Stimulated activated CD8-positive, alpha-beta memory T cell treated with anti-CD3 and anti-CD28 coated beads, Interleukin-15, amount 100 ng/mL, for 4 hours (primary cell): ENCODE measurements around the gene DNAH1.
A peak's percentile ranks its signal among the peaks of the same experiment; 100 is the strongest.

Experiments
- DNase-seq, 2 donors: peaks; one replicate each; pipeline ENCODE4 v3.0.0-alpha.2; 2020; ENCODE audit warnings: low read depth in 2 of 2

Gene DNAH1

GRCh38 chr3:52310861-52311575, 5.1 kb upstream of the DNAH1 start:
- DNase-seq, result peak; percentile 41 to 53

- DNase-seq, result no peak
Measured at GRCh38 chr3:52311576-52312119, 4.5 kb upstream of the DNAH1 start.

- no peak for DNase-seq
Measured at GRCh38 chr3:52313188-52313773, 2.8 kb upstream of the DNAH1 start.

- DNase-seq, result no peak
Measured at GRCh38 chr3:52313774-52314188, 2.3 kb upstream of the DNAH1 start.

- no peak for DNase-seq
Measured at GRCh38 chr3:52314489-52314888, 1.6 kb upstream of the DNAH1 start.

GRCh38 chr3:52315006-52315405, 1.1 kb upstream of the DNAH1 start:
- no peak for DNase-seq

- DNase-seq, result peak; percentile 36 to 47
Measured at GRCh38 chr3:52317208-52318000, 1.3 kb downstream of the DNAH1 start.

- DNase-seq, result no peak
Measured at GRCh38 chr3:52318186-52318816, 2.2 kb downstream of the DNAH1 start.

GRCh38 chr3:52319921-52320595, 3.9 kb downstream of the DNAH1 start:
- DNase-seq, result no peak

- no peak for DNase-seq
Measured at GRCh38 chr3:52321481-52321880, 5.4 kb downstream of the DNAH1 start.

GRCh38 chr3:52322466-52322865, 6.3 kb downstream of the DNAH1 start:
- no peak for DNase-seq

GRCh38 chr3:52323526-52324295, 7.6 kb downstream of the DNAH1 start:
- no peak for DNase-seq

GRCh38 chr3:52324676-52325075, 8.6 kb downstream of the DNAH1 start:
- no peak for DNase-seq

- no peak for DNase-seq
Measured at GRCh38 chr3:52325686-52326085, 9.6 kb downstream of the DNAH1 start.

GRCh38 chr3:52326976-52327375, 10.9 kb downstream of the DNAH1 start:
- no peak for DNase-seq

GRCh38 chr3:52327486-52328290, 11.6 kb downstream of the DNAH1 start:
- DNase-seq, result no peak

GRCh38 chr3:52328536-52329080, 12.5 kb downstream of the DNAH1 start:
- no peak for DNase-seq

- DNase-seq, result no peak
Measured at GRCh38 chr3:52330194-52330805, 14.2 kb downstream of the DNAH1 start.

GRCh38 chr3:52331091-52331490, 15.0 kb downstream of the DNAH1 start:
- no peak for DNase-seq
